CD4-positive, CD25-positive, alpha-beta regulatory T cell (primary cell): ENCODE measurements around the gene TMEM181. TPM values are rescaled to one million over a fixed set of nuclear protein-coding genes. Genes with fewer than 3 reads are reported as not detected.
A peak's percentile ranks its signal among the peaks of the same experiment; 100 is the strongest.

Experiments
- ATAC-seq, 2 donors: fragments of 150-1000 bp; cut with Tn5 transposase; one replicate each; pipeline ENCODE4 v1.10.0; 2021; ENCODE audit warnings: low read depth in 2 of 2, moderate number of reproducible peaks in 2 of 2, moderate library complexity in 1 of 2
- DNase-seq, 3 donors: peaks; one replicate each; pipeline versions ENCODE4 v3.0.0 to v3.0.0-alpha.2; 2012 to 2022; ENCODE audit warnings: mixed read lengths in 1 of 3
- H3K27ac ChIP-seq: one replicate; pipeline ENCODE4 v1.7.0; 2013; ENCODE audit warnings: mild to moderate bottlenecking, low read length; ENCODE audit not compliant: insufficient read depth, poor library complexity, severe bottlenecking
- H3K27me3 ChIP-seq: one replicate; pipeline ENCODE4 v1.7.0; 2013; ENCODE audit warnings: low read length; ENCODE audit not compliant: control insufficient read depth, insufficient read depth
- H3K36me3 ChIP-seq: one replicate; pipeline ENCODE4 v1.7.0; 2013; ENCODE audit warnings: mild to moderate bottlenecking, low read length, moderate library complexity; ENCODE audit not compliant: control insufficient read depth, insufficient read depth
- H3K4me1 ChIP-seq: 2 replicates; pipeline ENCODE4 v1.7.0; 2013; ENCODE audit warnings: mild to moderate bottlenecking, low read length; ENCODE audit not compliant: insufficient read depth, control insufficient read depth, poor library complexity, severe bottlenecking
- H3K4me3 ChIP-seq: one replicate; pipeline ENCODE4 v1.7.0; 2013; ENCODE audit warnings: low read depth, mild to moderate bottlenecking, low read length, moderate library complexity
- H3K9me3 ChIP-seq, 2 experiments: 1 replicate in 1 of 2; 2 replicates in 1 of 2; pipeline ENCODE4 v1.7.0; 2013; ENCODE audit warnings: low read length in 2 of 2, mild to moderate bottlenecking in 1 of 2, moderate library complexity in 1 of 2; ENCODE audit not compliant: control insufficient read depth in 2 of 2
- H3K27ac Mint-ChIP-seq, 3 donors: one replicate each; pipeline ENCODE4 v1.8.0; 2020 to 2022; ENCODE audit warnings: mild to moderate bottlenecking in 3 of 3, mixed read lengths in 3 of 3, moderate library complexity in 2 of 3
- H3K27me3 Mint-ChIP-seq: one replicate; pipeline ENCODE4 v1.8.0; 2022; ENCODE audit warnings: mild to moderate bottlenecking, mixed read lengths
- H3K36me3 Mint-ChIP-seq: one replicate; pipeline ENCODE4 v1.8.0; 2020; ENCODE audit warnings: mixed read lengths
- H3K4me1 Mint-ChIP-seq, 4 donors: one replicate each; pipeline ENCODE4 v1.8.0; 2020 to 2022; ENCODE audit warnings: mixed read lengths in 4 of 4, mild to moderate bottlenecking in 1 of 4
- H3K4me3 Mint-ChIP-seq, 4 donors: one replicate each; pipeline ENCODE4 v1.8.0; 2020 to 2022; ENCODE audit warnings: mild to moderate bottlenecking in 4 of 4, mixed read lengths in 4 of 4, moderate library complexity in 3 of 4
- H3K9me3 Mint-ChIP-seq, 7 donors: one replicate each; pipeline ENCODE4 v1.8.0; 2020 to 2022; ENCODE audit warnings: mixed read lengths in 7 of 7, mild to moderate bottlenecking in 3 of 7, moderate library complexity in 2 of 7
- polyA plus RNA-seq, 4 donors: library from polyadenylated mRNA; unstranded; fragments of 300-500 nt; fragmentation: Illumina TruSeq; gene quantifications; one replicate each; pipeline ENCODE4 v1.2.3, GENCODE V29; 2021
- total RNA-seq: library from RNA; stranded (reverse); gene quantifications from one replicate; pipeline ENCODE4 v1.2.3, GENCODE V29; 2022

TMEM181 gene
- total and polyA plus RNA-seq, 5 donors from 2014 or later = 4.9 to 21.2 (median 5.6) TPM

DNA sequence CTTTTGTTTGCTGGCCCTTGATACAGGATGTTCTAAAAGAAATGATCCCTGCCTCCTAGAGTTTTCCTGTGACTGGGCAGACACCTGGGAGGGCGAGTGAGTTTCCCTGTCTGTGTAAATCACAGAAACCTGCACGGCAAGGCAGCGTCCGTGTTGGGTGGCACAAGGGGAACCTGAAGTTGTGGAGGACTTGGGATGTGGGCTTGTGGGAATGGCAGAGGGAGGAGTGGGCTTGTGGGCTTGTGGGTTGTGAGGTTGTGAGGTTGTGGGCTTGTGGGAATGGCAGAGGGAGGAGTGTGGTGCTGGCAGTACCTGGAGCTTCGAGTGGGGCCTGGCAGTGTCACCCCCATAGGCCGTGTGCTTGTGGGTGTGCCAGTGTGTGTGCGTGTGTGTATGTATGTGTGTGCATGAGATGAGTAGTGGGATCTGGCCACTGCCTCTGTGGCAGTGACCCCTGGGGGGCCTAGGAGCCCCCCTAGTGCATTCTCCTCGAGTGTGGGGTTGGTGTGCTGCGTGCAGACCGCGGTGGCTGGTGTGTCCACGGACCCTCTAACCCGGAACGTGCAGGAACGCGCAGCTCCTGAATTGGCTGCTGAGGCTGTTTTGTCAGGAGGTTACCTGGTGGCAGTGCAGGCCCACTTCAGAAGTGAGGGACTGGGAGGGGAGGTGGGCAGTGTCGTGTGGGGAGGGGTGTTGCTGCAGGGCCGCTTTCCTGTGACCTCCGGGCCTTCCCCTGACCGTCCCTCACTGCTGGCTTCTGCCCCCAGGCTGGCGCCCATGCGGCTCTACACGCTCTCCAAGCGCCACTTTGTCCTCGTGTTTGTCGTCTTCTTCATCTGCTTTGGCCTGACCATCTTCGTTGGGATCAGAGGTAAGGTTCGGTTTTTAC lies 13.0 kb downstream of the TMEM181 start:
- Mint-ChIP-seq H3K27me3 (no peaks in the 10 kb centered on the region), H3K4me1 (peaks cover 22 to 72% (median 40%) of the 10 kb centered on the region in 4 donors)

GRCh38 chr6:158573542-158573931 lies 13.6 kb downstream of the TMEM181 start:
- Histone ChIP-seq H3K27me3 (no peaks in the 10 kb centered on the region), H3K4me1 (peaks cover 24% of the 10 kb centered on the region), H3K9me3 (no peaks in the 10 kb centered on the region), H3K4me3 (no peak overlapping the region), H3K27ac (no peak overlapping the region), H3K36me3 (peaks cover 19% of the 10 kb centered on the region)
- Mint-ChIP-seq H3K4me3 (peak overlapping the region in 1 of 4 donors; percentile 59), H3K27ac (peak overlapping the region in 1 of 3 donors; percentile 42), H3K4me1 (peaks cover 26 to 69% (median 34%) of the 10 kb centered on the region in 4 donors), H3K27me3 (no peaks in the 10 kb centered on the region), H3K36me3 (peaks cover 32% of the 10 kb centered on the region), H3K9me3 (peaks cover 0 to 4% (median 0%) of the 10 kb centered on the region in 7 donors)
- DNase-seq (no peak), ATAC-seq (no peak)

More for the DNA sequence above, 13.0 kb downstream of the TMEM181 start:
- no peak for ATAC-seq
- Histone ChIP-seq H3K4me1 (peaks cover 30% of the 10 kb centered on the region), H3K4me3 (no peak overlapping the region), H3K27me3 (no peaks in the 10 kb centered on the region), H3K9me3 (no peaks in the 10 kb centered on the region), H3K27ac (no peak overlapping the region), H3K36me3 (peaks cover 19% of the 10 kb centered on the region)
- Mint-ChIP-seq H3K4me3 (peak overlapping the region in 1 of 4 donors; percentile 59), H3K9me3 (peaks cover 0 to 4% (median 0%) of the 10 kb centered on the region in 7 donors), H3K36me3 (peaks cover 32% of the 10 kb centered on the region), H3K27ac (peak overlapping the region in 2 of 3 donors; percentile 68 to 91)
- no peak for DNase-seq

DNA sequence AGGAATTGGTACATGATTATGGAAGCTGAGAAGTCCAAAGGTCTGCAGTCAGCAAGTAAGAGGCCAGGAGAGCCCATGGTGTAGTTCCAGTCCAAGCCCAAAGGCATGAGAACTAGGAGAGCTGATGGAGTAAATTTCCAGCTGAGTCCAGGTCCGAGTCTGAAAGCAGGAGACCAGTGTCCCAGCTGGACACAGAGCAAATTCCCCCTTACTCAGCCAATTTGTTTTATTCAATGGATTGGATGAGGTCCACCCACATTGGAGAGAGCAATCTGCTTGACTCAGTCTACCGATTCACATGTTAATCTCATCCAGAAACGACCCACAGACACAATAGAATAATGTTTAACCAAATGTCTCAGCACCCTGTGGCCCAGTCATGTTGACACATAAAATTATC lies 14.9 kb downstream of the TMEM181 start:
- H3K4me3 Mint-ChIP-seq = no peak overlapping the region
- DNase-seq = no peak
- no peak overlapping the region for H3K27ac ChIP-seq
- H3K4me3 ChIP-seq = no peak overlapping the region
- no peaks in the 10 kb centered on the region for H3K9me3 ChIP-seq
- H3K9me3 Mint-ChIP-seq = peaks cover 0 to 4% (median 0%) of the 10 kb centered on the region in 7 donors
- peaks cover 32% of the 10 kb centered on the region for H3K36me3 Mint-ChIP-seq
- H3K4me1 Mint-ChIP-seq = peaks cover 22 to 56% (median 30%) of the 10 kb centered on the region in 4 donors
- H3K27ac Mint-ChIP-seq = peak overlapping the region; percentile 23 to 87 (median 39)
- no peaks in the 10 kb centered on the region for H3K27me3 ChIP-seq
- ATAC-seq = no peak
- H3K4me1 ChIP-seq = peaks cover 15% of the 10 kb centered on the region
- H3K27me3 Mint-ChIP-seq = no peaks in the 10 kb centered on the region
- H3K36me3 ChIP-seq = peaks cover 19% of the 10 kb centered on the region

- Mint-ChIP-seq H3K9me3 (peaks cover 0 to 4% (median 0%) of the 10 kb centered on the region in 7 donors), H3K27ac (no peak overlapping the region), H3K4me3 (no peak overlapping the region), H3K27me3 (no peaks in the 10 kb centered on the region), H3K36me3 (peaks cover 30% of the 10 kb centered on the region), H3K4me1 (peaks cover 22 to 51% (median 30%) of the 10 kb centered on the region in 4 donors)
- Histone ChIP-seq H3K27ac (no peak overlapping the region), H3K4me3 (no peak overlapping the region), H3K36me3 (peaks cover 19% of the 10 kb centered on the region), H3K9me3 (no peaks in the 10 kb centered on the region), H3K4me1 (peaks cover 15% of the 10 kb centered on the region), H3K27me3 (no peaks in the 10 kb centered on the region)
- ATAC-seq = no peak
- no peak for DNase-seq
Measured at GRCh38 chr6:158575550-158575949, 15.7 kb downstream of the TMEM181 start.

DNA sequence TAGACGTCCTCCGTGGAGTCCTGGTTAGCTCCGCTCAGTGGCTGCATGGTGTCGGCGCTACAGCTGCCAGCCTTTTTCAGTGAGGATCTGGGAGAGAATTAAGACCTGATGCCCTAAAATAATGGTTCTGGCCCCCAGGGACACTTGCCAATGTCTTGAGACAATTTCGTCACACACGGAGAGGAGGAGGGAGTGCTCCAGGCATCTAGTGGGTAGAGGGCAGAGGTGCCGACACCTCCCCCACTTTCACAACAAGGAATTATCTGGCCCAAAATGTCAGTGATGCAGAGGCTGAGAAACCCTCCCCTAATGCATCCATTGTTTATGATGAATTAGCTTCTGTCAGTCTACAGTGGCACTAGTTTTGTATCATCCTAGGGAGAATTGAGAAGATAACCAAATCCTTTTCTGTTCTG lies 24.4 kb downstream of the TMEM181 start:
- H3K4me3 ChIP-seq = no peak overlapping the region
- DNase-seq = no peak
- no peak overlapping the region for H3K27ac ChIP-seq
- Mint-ChIP-seq H3K27ac (no peak overlapping the region), H3K9me3 (peaks cover 0 to 1% (median 0%) of the 10 kb centered on the region in 7 donors), H3K27me3 (no peaks in the 10 kb centered on the region), H3K36me3 (peaks cover 46% of the 10 kb centered on the region), H3K4me3 (no peak overlapping the region), H3K4me1 (peaks cover 0 to 6% (median 2%) of the 10 kb centered on the region in 4 donors)
- no peaks in the 10 kb centered on the region for H3K27me3 ChIP-seq
- ATAC-seq = no peak
- H3K9me3 ChIP-seq = no peaks in the 10 kb centered on the region
- H3K4me1 ChIP-seq = no peaks in the 10 kb centered on the region
- H3K36me3 ChIP-seq = peaks cover 68% of the 10 kb centered on the region

- Histone ChIP-seq H3K27me3 (no peaks in the 10 kb centered on the region), H3K9me3 (no peaks in the 10 kb centered on the region), H3K36me3 (peaks cover 84% of the 10 kb centered on the region), H3K27ac (no peak overlapping the region), H3K4me1 (no peaks in the 10 kb centered on the region), H3K4me3 (no peak overlapping the region)
- Mint-ChIP-seq H3K27ac (no peak overlapping the region), H3K4me1 (peaks cover 0 to 10% (median 0%) of the 10 kb centered on the region in 4 donors), H3K9me3 (peaks cover 0 to 1% (median 0%) of the 10 kb centered on the region in 7 donors), H3K27me3 (no peaks in the 10 kb centered on the region), H3K4me3 (no peak overlapping the region), H3K36me3 (peaks cover 69% of the 10 kb centered on the region)
- DNase-seq (no peak), ATAC-seq (no peak)
Measured at GRCh38 chr6:158586652-158587051, 26.8 kb downstream of the TMEM181 start.

DNA sequence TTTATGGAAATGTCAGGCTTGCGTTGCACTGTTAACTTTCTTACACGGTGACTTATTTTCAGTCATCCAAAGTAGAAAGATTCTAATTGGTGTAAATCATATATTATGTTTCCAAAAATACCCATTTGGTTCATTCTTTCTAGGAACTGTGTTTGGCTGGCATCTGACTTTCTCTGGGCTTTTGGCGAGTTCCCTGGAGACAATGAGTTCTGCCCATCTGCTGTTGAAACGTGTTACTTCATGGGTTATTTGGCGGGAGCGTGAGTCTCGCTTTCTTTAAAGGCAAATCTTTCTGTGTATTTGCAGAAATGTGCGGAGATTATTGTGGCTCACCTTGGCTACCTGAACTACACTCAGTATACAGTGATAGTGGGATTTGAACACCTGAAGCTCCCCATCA lies 29.5 kb downstream of the TMEM181 start:
- no peak overlapping the region for H3K4me3 ChIP-seq
- DNase-seq = no peak
- peaks cover 94% of the 10 kb centered on the region for H3K36me3 ChIP-seq
- no peaks in the 10 kb centered on the region for H3K27me3 ChIP-seq
- Mint-ChIP-seq H3K4me1 (peaks cover 0 to 10% (median 0%) of the 10 kb centered on the region in 4 donors), H3K36me3 (peaks cover 70% of the 10 kb centered on the region), H3K4me3 (no peak overlapping the region), H3K9me3 (peaks cover 0 to 1% (median 0%) of the 10 kb centered on the region in 7 donors), H3K27ac (no peak overlapping the region), H3K27me3 (no peaks in the 10 kb centered on the region)
- H3K9me3 ChIP-seq = no peaks in the 10 kb centered on the region
- no peak for ATAC-seq
- H3K4me1 ChIP-seq = no peaks in the 10 kb centered on the region
- no peak overlapping the region for H3K27ac ChIP-seq
